Stimulated activated CD4-positive, alpha-beta T cell treated with anti-CD3 and anti-CD28 coated beads, Interleukin-2, amount 100 ng/mL, for 4 hours (primary cell): ENCODE data around the gene TUBGCP3.

Source experiments
- DNase-seq: peaks from one replicate; pipeline ENCODE4 v3.0.0-alpha.2; 2020; ENCODE audit warnings: low read depth

Gene TUBGCP3

GRCh38 chr13:112438515-112438914 is 149.4 kb downstream of the TUBGCP3 start:
- no peak for DNase-seq

DNA sequence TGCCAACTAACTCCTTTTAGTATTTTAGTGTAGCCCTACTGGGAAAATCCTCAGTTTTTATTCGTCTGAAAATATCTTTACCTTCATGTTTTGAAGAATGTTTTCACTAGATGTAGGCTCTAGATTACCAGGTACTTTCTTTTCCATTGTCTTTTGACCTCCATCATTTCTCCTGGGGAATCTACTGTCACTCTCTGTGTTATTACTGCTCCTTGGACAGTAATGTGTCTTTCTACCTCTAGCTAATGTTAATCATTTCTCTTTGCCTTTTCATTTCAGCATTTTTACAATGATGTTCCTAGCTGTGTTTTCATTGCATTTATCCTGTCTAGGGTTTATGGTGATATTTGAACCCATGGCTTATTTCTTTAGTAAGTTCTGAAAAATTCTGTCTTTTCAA is 149.9 kb downstream of the TUBGCP3 start:
- DNase-seq, result no peak

GRCh38 chr13:112435973-112436372 is 152.0 kb downstream of the TUBGCP3 start:
- no peak for DNase-seq
